GM06990 (cell line): Measurements from ENCODE around the gene DVL2.
A peak's percentile ranks its signal among the peaks of the same experiment; 100 is the strongest.

Source experiments
- DNase-seq: peaks from one replicate; pipeline ENCODE4 v3.0.0-alpha.2; 2011; ENCODE audit not compliant: insufficient read length; ENCODE audit errors: extremely low read depth
- H3K27me3 ChIP-seq: replicated peaks from 2 replicates; pipeline ENCODE4 v1.6.0; 2011; ENCODE audit warnings: low read length; ENCODE audit not compliant: control insufficient read depth, insufficient read depth
- H3K36me3 ChIP-seq: 2 replicates; pipeline ENCODE4 v1.5.1; 2011; ENCODE audit warnings: low read length; ENCODE audit not compliant: control insufficient read depth, insufficient read depth
- H3K4me3 ChIP-seq: replicated peaks from 2 replicates; pipeline ENCODE4 v1.5.1; 2011; ENCODE audit warnings: low read depth, mild to moderate bottlenecking, control low read depth, low read length
- CTCF ChIP-seq: IDR thresholded peaks from 2 replicates; pipeline ENCODE4 v1.5.1; 2011; ENCODE audit warnings: low read length, control low read depth, mild to moderate bottlenecking, inconsistent platforms; ENCODE audit not compliant: insufficient read depth, poor library complexity, severe bottlenecking

Gene DVL2

GRCh38 chr17:7259555-7259889 is 25.2 kb upstream of the DVL2 start:
- Histone ChIP-seq H3K4me3 (no peak overlapping the region), H3K36me3 (peaks cover 18% of the 10 kb centered on the region)
- no peak for TF ChIP-seq CTCF

GRCh38 chr17:7258731-7259554 is 24.6 kb upstream of the DVL2 start:
- Histone ChIP-seq H3K36me3 (peaks cover 20% of the 10 kb centered on the region), H3K4me3 (no peak overlapping the region), H3K27me3 (peaks cover 2% of the 10 kb centered on the region; the same call in 1 of the 2 replicates)
- no peak for DNase-seq
- TF ChIP-seq CTCF: no peak

More at GRCh38 chr17:7259555-7259889, 25.2 kb upstream of the DVL2 start:
- peaks cover 2% of the 10 kb centered on the region; the same call in 1 of the 2 replicates for H3K27me3 ChIP-seq
- no peak for DNase-seq

GRCh38 chr17:7256766-7257456 is 22.6 kb upstream of the DVL2 start:
- Histone ChIP-seq H3K4me3 (no peak overlapping the region), H3K36me3 (peaks cover 20% of the 10 kb centered on the region), H3K27me3 (no peaks in the 10 kb centered on the region)
- no peak for DNase-seq
- no peak for TF ChIP-seq CTCF

DNA sequence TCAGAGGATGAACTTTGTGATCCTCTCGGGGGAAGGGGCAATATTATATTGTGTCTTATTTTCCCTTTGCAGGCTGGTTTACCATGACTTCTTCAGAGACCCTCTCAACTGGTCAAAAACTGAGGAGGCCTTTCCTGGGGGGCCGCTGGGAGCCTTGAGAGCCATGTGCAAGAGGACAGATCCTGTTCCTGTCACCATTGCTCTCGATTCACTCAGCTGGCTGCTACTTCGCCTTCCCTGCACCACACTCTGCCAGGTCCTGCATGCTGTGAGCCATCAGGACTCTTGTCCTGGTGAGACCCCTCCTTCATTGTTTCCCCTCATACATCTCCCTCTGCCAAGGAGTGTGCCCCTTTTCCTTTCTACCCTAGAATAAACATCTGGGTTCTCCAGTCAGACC is 20.2 kb upstream of the DVL2 start:
- H3K4me3 ChIP-seq: no peak overlapping the region
- H3K36me3 ChIP-seq: peaks cover 18% of the 10 kb centered on the region
- DNase-seq: no peak
- TF ChIP-seq CTCF: no peak
- no peaks in the 10 kb centered on the region for H3K27me3 ChIP-seq

- Histone ChIP-seq H3K36me3 (peaks cover 14% of the 10 kb centered on the region), H3K27me3 (no peaks in the 10 kb centered on the region), H3K4me3 (peak overlapping the region; percentile 92)
- TF ChIP-seq CTCF: no peak
- no peak for DNase-seq
Measured at GRCh38 chr17:7253082-7253481, 18.8 kb upstream of the DVL2 start.
